GM12878 (cell line): ENCODE results near the gene RPL10. TPM values are rescaled to one million over a fixed set of nuclear protein-coding genes. Genes with fewer than 3 reads are reported as not detected.

Source experiments
- ATAC-seq: fragments of 200-7000 bp; cut with Tn5 transposase; 3 replicates; pipeline ENCODE4 v1.9.1; 2020; ENCODE audit warnings: mild to moderate bottlenecking, moderate library complexity
- BruUV-seq: library from RNA; stranded (reverse); fragments of 400-500 nt; replicated peaks from 2 replicates; lab custom pipeline; 2021; lab: Mats Ljungman, UMichigan
- CTCF ChIA-PET: fragments of 300-600 bp; sonication (Branson Sonifier 250); formaldehyde crosslinking; extraction: SDS; loops from one replicate; lab custom pipeline; 2021; ENCODE audit warnings: inconsistent platforms; lab: Yijun Ruan, JAX
- POLR2A ChIA-PET: fragments of 350-600 bp; formaldehyde crosslinking; extraction: SDS; loops from one replicate; lab custom pipeline; 2021; ENCODE audit warnings: inconsistent platforms; lab: Charles Lee
- RAD21 ChIA-PET: fragments of 300-600 bp; sonication (Branson Sonifier 250); formaldehyde crosslinking; loops from one replicate; lab custom pipeline; 2023; ENCODE audit warnings: antibody characterized with exemption; ENCODE audit not compliant: unreplicated experiment; lab: Charles Lee
- SMC1A ChIA-PET: fragments of 300-600 bp; sonication (Branson Sonifier 250); formaldehyde crosslinking; loops from one replicate; lab custom pipeline; 2023; ENCODE audit not compliant: unreplicated experiment, uncharacterized antibody; lab: Charles Lee
- DNase-seq: peaks from one replicate; pipeline ENCODE4 v3.0.0-alpha.2; 2011; ENCODE audit warnings: low read depth, low spot score
- FAIRE-seq: peaks from 3 replicates; lab custom pipeline; 2011; peaks lifted over from hg19 to GRCh38; lab: Jason Lieb, UNC
- H2AFZ ChIP-seq: 2 replicates; pipeline ENCODE4 v1.6.0; 2011; ENCODE audit warnings: low read depth, low read length, control low read depth; ENCODE audit not compliant: control insufficient read depth
- H3K27ac ChIP-seq: 2 replicates; pipeline ENCODE4 v1.5.1; 2011; ENCODE audit warnings: control low read depth; ENCODE audit not compliant: control insufficient read depth, insufficient read depth
- H3K27me3 ChIP-seq, 2 experiments: replicated peaks in 1 of 2; 2 replicates each; pipeline versions ENCODE4 v1.6.0 to v1.6.1; 2011; ENCODE audit warnings: low read length in 1 of 2; ENCODE audit not compliant: control insufficient read depth in 2 of 2, insufficient read depth in 2 of 2
- H3K36me3 ChIP-seq, 2 experiments: 2 replicates each; pipeline ENCODE4 v1.5.1; 2011; ENCODE audit warnings: low read length in 1 of 2; ENCODE audit not compliant: control insufficient read depth in 2 of 2, insufficient read depth in 2 of 2
- H3K4me1 ChIP-seq: 2 replicates; pipeline ENCODE4 v1.6.1; 2011; ENCODE audit warnings: mild to moderate bottlenecking, low read length, moderate library complexity, mixed read lengths; ENCODE audit not compliant: control insufficient read depth, insufficient read depth
- H3K4me2 ChIP-seq: 2 replicates; pipeline ENCODE4 v1.6.0; 2011; ENCODE audit warnings: control low read depth; ENCODE audit not compliant: control insufficient read depth, insufficient read depth
- H3K4me3 ChIP-seq: fragments of 200-600 bp; sonication (generic); 2 replicates; pipeline ENCODE4 v1.5.1; 2016
- H3K79me2 ChIP-seq: 2 replicates; pipeline ENCODE4 v1.6.0; 2011; ENCODE audit warnings: low read length; ENCODE audit not compliant: control insufficient read depth, insufficient read depth
- H3K9ac ChIP-seq: 2 replicates; pipeline ENCODE4 v1.8.0; 2011; ENCODE audit warnings: low read length, control low read depth, mixed read lengths; ENCODE audit not compliant: control insufficient read depth, insufficient read depth
- H3K9me3 ChIP-seq: replicated peaks from 3 replicates; pipeline ENCODE4 v1.5.1; 2011; ENCODE audit warnings: mild to moderate bottlenecking, low read length; ENCODE audit not compliant: control insufficient read depth, insufficient read depth
- H4K20me1 ChIP-seq: 2 replicates; pipeline ENCODE4 v1.6.0; 2011; ENCODE audit not compliant: control insufficient read depth, insufficient read depth
- CBX3 ChIP-seq: fragments of 200-600 bp; sonication (generic); IDR thresholded peaks from 2 replicates; pipeline ENCODE4 v1.6.1; 2016; ENCODE audit warnings: low read depth, borderline replicate concordance
- CTCF ChIP-seq, 3 experiments: IDR thresholded peaks in 2 of 3; conservative IDR thresholded peaks in 1 of 3; 2 replicates each; pipeline ENCODE4 v1.5.1; 2011; ENCODE audit warnings: low read depth in 3 of 3, low read length in 3 of 3, mild to moderate bottlenecking in 3 of 3, control low read depth in 2 of 3, moderate library complexity in 2 of 3, inconsistent platforms in 1 of 3, mixed read lengths in 1 of 3; ENCODE audit not compliant: control insufficient read depth in 2 of 3, insufficient read depth in 1 of 3; ENCODE audit errors: extremely low read depth in 1 of 3
- KAT2A ChIP-seq: conservative IDR thresholded peaks from 2 replicates; pipeline ENCODE4 v1.6.1; 2011; ENCODE audit warnings: low read depth, low read length; ENCODE audit not compliant: control insufficient read depth
- MEF2A ChIP-seq: IDR thresholded peaks from 2 replicates; pipeline ENCODE4 v1.6.1; 2011; ENCODE audit warnings: low read depth, mild to moderate bottlenecking, low read length, moderate library complexity; ENCODE audit not compliant: insufficient read depth
- NKRF ChIP-seq: fragments of 450-650 bp; conservative IDR thresholded peaks from 2 replicates; pipeline ENCODE4 v1.6.1; 2017; ENCODE audit warnings: mild to moderate bottlenecking, moderate library complexity
- POLR2A ChIP-seq: IDR thresholded peaks from 2 replicates; pipeline ENCODE4 v1.6.1; 2011; ENCODE audit warnings: low read depth, mild to moderate bottlenecking, low read length
- SMARCA5 ChIP-seq: fragments of 450-650 bp; IDR thresholded peaks from 2 replicates; pipeline ENCODE4 v1.6.1; 2017; ENCODE audit warnings: mild to moderate bottlenecking
- SREBF1 ChIP-seq: IDR thresholded peaks from 2 replicates; pipeline ENCODE4 v1.6.1; 2012; ENCODE audit warnings: mild to moderate bottlenecking, low read length
- YBX1 ChIP-seq: fragments of 450-650 bp; IDR thresholded peaks from 2 replicates; pipeline ENCODE4 v1.6.1; 2016; ENCODE audit warnings: antibody characterized with exemption
- ZNF384 ChIP-seq: IDR thresholded peaks from 2 replicates; pipeline ENCODE4 v1.6.1; 2012; ENCODE audit warnings: low read depth, mild to moderate bottlenecking, low read length, improper control_type of control experiment, borderline replicate concordance
- WGBS: methylation state at CpG from one replicate; pipeline ENCODE4 v1.1.6; 2016; ENCODE audit warnings: low lambda C conversion rate; ENCODE audit not compliant: insufficient replicate concordance, insufficient coverage; ENCODE audit errors: missing lambda C conversion rate; 5-methylcytosine and 5-hydroxymethylcytosine counted together
- in situ Hi-C: fragments of 300-500 bp; cut with MboI; formaldehyde crosslinking; loops from 9 replicates; pipeline ENCODE4 v1.14.3; 2018; ENCODE audit warnings: mixed read lengths
- intact Hi-C: fragments of 100-400 bp; cut with micrococcal nuclease; formaldehyde crosslinking; loops from one replicate; pipeline ENCODE4 v1.14.2; 2022; ENCODE audit not compliant: unreplicated experiment
- polyA plus RNA-seq, 11 experiments: library from polyadenylated mRNA; depleted of rRNA in 4 of 11; unstranded in 6 of 11; stranded (reverse) in 5 of 11; fragments of >200 nt; fragmentation: Nextera tagmentation in 4 of 11; fragmentation: Illumina TruSeq in 1 of 11; extraction: Ambion mirVana in 4 of 11; extraction: Trizol in 1 of 11; gene quantifications; 1 replicate in 1 of 11; 2 replicates in 10 of 11; pipeline versions ENCODE4 v1.2.1 to v1.2.3, GENCODE V29; 2011 to 2016; ENCODE audit warnings: inconsistent platforms in 2 of 11, missing spikeins in 2 of 11, low read depth in 1 of 11
- total RNA-seq, 4 experiments: library from RNA; depleted of rRNA in 3 of 4; stranded (reverse); fragments of >200 nt in 3 of 4; fragmentation: Illumina TruSeq in 1 of 4; extraction: Trizol in 1 of 4; gene quantifications; 2 replicates each; pipeline versions ENCODE4 v1.2.1 to v1.2.3, GENCODE V29; 2013 to 2021

RPL10 gene
- total and polyA plus RNA-seq, 10 of the 15 experiments (the other 5 are each of a cell fraction or from before 2014, with no cell fraction given), result 1,938 to 7,222 (median 4,494) TPM

GRCh38 chrX:154348646-154349358 is 49.4 kb upstream of the RPL10 start (continued):
- TF ChIP-seq CTCF (IDR thresholded peaks at IDR 0.05 in 2 of 3, conservative IDR thresholded peaks at IDR 0.05 in 1 of 3; ENCODE audit: control insufficient read depth in 2 of 3, extremely low read depth in 1 of 3, insufficient read depth in 1 of 3, low read depth in 3 of 3, low read length in 3 of 3) (no peak), SMARCA5 (no peak), KAT2A (no peak), NKRF (no peak), SREBF1 (no peak), YBX1 (no peak)
- TF ChIP-seq, all 136 proteins: peak for 0

- no peaks in the 10 kb centered on the region for H3K4me1 ChIP-seq
- H3K27ac ChIP-seq, result no peak overlapping the region
- no peak overlapping the region for H3K9ac ChIP-seq
- ChIA-PET CTCF (interaction anchor here (1.3 to 1.8 kb wide), 2 partner anchors 24 to 178 kb away, joined by 3 to 6 read pairs; no protein-coding TSS in a partner anchor), RAD21 (no interaction called here), POLR2A (interaction anchor here (0.5 kb wide), 1 partner anchor 362 kb away, joined by 6 read pairs; no protein-coding TSS in a partner anchor), SMC1A (no interaction called here)
- intact Hi-C loops (no loop called here), in situ Hi-C loops (no loop called here)
- no peaks in the 10 kb centered on the region; the same call in 2 of the 3 replicates for H3K9me3 ChIP-seq
- DNase-seq, result no peak
- no peak for ATAC-seq
- H3K4me2 ChIP-seq, result no peak overlapping the region
- no peak overlapping the region for H3K4me3 ChIP-seq
- TF ChIP-seq ZNF384, result no peak
- TF ChIP-seq MEF2A, result no peak
- TF ChIP-seq CBX3, result no peak
- peak; percentile 44; the same call in 1 of the 2 replicates for TF ChIP-seq POLR2A
- no peaks in the 10 kb centered on the region for H3K27me3 ChIP-seq
- FAIRE-seq, result no peak
- BruUV-seq, result no TSS peak
- WGBS, result 50% methylated on average over 19 of the region's 19 CpGs
- H3K36me3 ChIP-seq, result peaks cover 0 to 36% of the 10 kb centered on the region in 2 experiments; a peak in 2 of 4 replicates
- H3K79me2 ChIP-seq, result no peaks in the 10 kb centered on the region
- no peak overlapping the region for H2AFZ ChIP-seq
- H4K20me1 ChIP-seq, result no peaks in the 10 kb centered on the region
Measured at GRCh38 chrX:154349359-154349935, 48.7 kb upstream of the RPL10 start.
